Mesendoderm (in vitro differentiated cells): Measurements from ENCODE around the gene TBXAS1.

Experiments
- DNase-seq: peaks from one replicate; pipeline ENCODE4 v3.0.0; 2013
- H2AK5ac ChIP-seq: 2 replicates; pipeline ENCODE4 v1.6.1; 2013; ENCODE audit warnings: low read length, inconsistent platforms
- H2BK120ac ChIP-seq: 2 replicates; pipeline ENCODE4 v1.6.1; 2013; ENCODE audit warnings: low read depth, mild to moderate bottlenecking, low read length, moderate library complexity, mixed read lengths
- H2BK15ac ChIP-seq: replicated peaks from 2 replicates; pipeline ENCODE4 v1.6.1; 2013; ENCODE audit warnings: low read depth, mild to moderate bottlenecking, moderate library complexity
- H2BK5ac ChIP-seq: 2 replicates; pipeline ENCODE4 v1.6.1; 2013; ENCODE audit warnings: low read length, inconsistent platforms
- H3K18ac ChIP-seq: 2 replicates; pipeline ENCODE4 v1.6.1; 2013; ENCODE audit warnings: mild to moderate bottlenecking, low read length, mixed read lengths
- H3K23ac ChIP-seq: one replicate; pipeline ENCODE4 v1.6.1; 2013; ENCODE audit warnings: low read length
- H3K27ac ChIP-seq: 2 replicates; pipeline ENCODE4 v1.5.1; 2013; ENCODE audit warnings: low read depth, mild to moderate bottlenecking, inconsistent platforms, low read length, moderate library complexity
- H3K27me3 ChIP-seq: 2 replicates; pipeline ENCODE4 v1.6.1; 2013; ENCODE audit warnings: low read length, control low read depth, mild to moderate bottlenecking, inconsistent platforms; ENCODE audit not compliant: insufficient read depth, poor library complexity
- H3K36me3 ChIP-seq: 2 replicates; pipeline ENCODE4 v1.6.1; 2013; ENCODE audit warnings: low read length, inconsistent platforms; ENCODE audit not compliant: control insufficient read depth, insufficient read depth
- H3K4ac ChIP-seq: one replicate; pipeline ENCODE4 v1.6.1; 2013; ENCODE audit warnings: low read depth, mild to moderate bottlenecking, low read length, moderate library complexity
- H3K4me1 ChIP-seq: 2 replicates; pipeline ENCODE4 v1.6.1; 2013; ENCODE audit warnings: low read depth, low read length, inconsistent platforms; ENCODE audit not compliant: control insufficient read depth
- H3K4me2 ChIP-seq: 2 replicates; pipeline ENCODE4 v1.6.1; 2013; ENCODE audit warnings: low read length
- H3K4me3 ChIP-seq: 2 replicates; pipeline ENCODE4 v1.5.1; 2013; ENCODE audit warnings: mild to moderate bottlenecking, low read length
- H3K56ac ChIP-seq: one replicate; pipeline ENCODE4 v1.6.1; 2013; ENCODE audit warnings: low read length
- H3K79me1 ChIP-seq: 2 replicates; pipeline ENCODE4 v1.6.1; 2013; ENCODE audit warnings: low read length, inconsistent platforms
- H3K79me2 ChIP-seq: 2 replicates; pipeline ENCODE4 v1.6.1; 2013; ENCODE audit warnings: mild to moderate bottlenecking, low read length; ENCODE audit not compliant: control insufficient read depth, insufficient read depth
- H3K9ac ChIP-seq: 2 replicates; pipeline ENCODE4 v1.6.1; 2013; ENCODE audit warnings: low read length, inconsistent platforms
- H4K5ac ChIP-seq: one replicate; pipeline ENCODE4 v1.6.1; 2013; ENCODE audit warnings: low read length
- H4K8ac ChIP-seq: one replicate; pipeline ENCODE4 v1.6.1; 2013; ENCODE audit warnings: low read depth, mild to moderate bottlenecking, control low read depth, low read length, moderate library complexity
- WGBS: extraction: QIAGEN DNeasy Blood & Tissue Kit; methylation state at CpG from one replicate; pipeline ENCODE4 v1.1.7; 2013; ENCODE audit warnings: low lambda C conversion rate, missing lambda C conversion rate; ENCODE audit not compliant: insufficient coverage; ENCODE audit errors: extremely low coverage; 5-methylcytosine and 5-hydroxymethylcytosine counted together

The TBXAS1 gene

GRCh38 chr7:140014123-140014522 lies 185.1 kb downstream of the TBXAS1 start:
- H3K9ac ChIP-seq = no peak overlapping the region
- H3K4me3 ChIP-seq = no peak overlapping the region
- H3K56ac ChIP-seq = no peak overlapping the region
- H3K4me2 ChIP-seq = no peak overlapping the region
- no peaks in the 10 kb centered on the region for H3K36me3 ChIP-seq
- no peak overlapping the region for H3K4ac ChIP-seq
- no peak overlapping the region for H3K27ac ChIP-seq
- no peaks in the 10 kb centered on the region for H3K79me2 ChIP-seq
- H2BK5ac ChIP-seq = no peak overlapping the region
- no CpG with 5 or more reads among the region's 10 CpGs for WGBS
- H4K8ac ChIP-seq = no peak overlapping the region
- no peak overlapping the region for H2BK15ac ChIP-seq
- H2AK5ac ChIP-seq = no peak overlapping the region
- H4K5ac ChIP-seq = no peak overlapping the region
- H3K4me1 ChIP-seq = peaks cover 3% of the 10 kb centered on the region
- no peak overlapping the region for H2BK120ac ChIP-seq
- DNase-seq = no peak
- H3K27me3 ChIP-seq = no peaks in the 10 kb centered on the region
- no peak overlapping the region for H3K18ac ChIP-seq
- no peaks in the 10 kb centered on the region for H3K79me1 ChIP-seq
- no peak overlapping the region for H3K23ac ChIP-seq

- H4K8ac ChIP-seq = no peak overlapping the region
- no peaks in the 10 kb centered on the region for H3K36me3 ChIP-seq
- WGBS = no CpG with 5 or more reads among the region's 11 CpGs
- no peaks in the 10 kb centered on the region for H3K79me1 ChIP-seq
- H2BK5ac ChIP-seq = no peak overlapping the region
- no peak overlapping the region for H3K56ac ChIP-seq
- no peak overlapping the region for H3K23ac ChIP-seq
- H3K4me1 ChIP-seq = peaks cover 3% of the 10 kb centered on the region
- H2BK15ac ChIP-seq = no peak overlapping the region
- H2BK120ac ChIP-seq = no peak overlapping the region
- no peak overlapping the region for H3K9ac ChIP-seq
- H3K27me3 ChIP-seq = no peaks in the 10 kb centered on the region
- H3K18ac ChIP-seq = no peak overlapping the region
- H3K4ac ChIP-seq = no peak overlapping the region
- no peak overlapping the region for H3K4me3 ChIP-seq
- no peak overlapping the region for H3K4me2 ChIP-seq
- H3K27ac ChIP-seq = no peak overlapping the region
- no peak overlapping the region for H2AK5ac ChIP-seq
- no peak overlapping the region for H4K5ac ChIP-seq
- no peak for DNase-seq
- no peaks in the 10 kb centered on the region for H3K79me2 ChIP-seq
These were observed 186.5 kb downstream of the TBXAS1 start for GRCh38 chr7:140015471-140015970.

GRCh38 chr7:140016540-140016939 lies 187.5 kb downstream of the TBXAS1 start:
- Histone ChIP-seq H3K23ac (no peak overlapping the region), H3K4me3 (no peak overlapping the region), H3K79me1 (no peaks in the 10 kb centered on the region), H2BK15ac (no peak overlapping the region), H3K4me2 (no peak overlapping the region), H3K79me2 (no peaks in the 10 kb centered on the region), H3K56ac (no peak overlapping the region), H2AK5ac (no peak overlapping the region), H2BK120ac (no peak overlapping the region), H2BK5ac (no peak overlapping the region), H3K4me1 (peaks cover 3% of the 10 kb centered on the region), H3K27me3 (no peaks in the 10 kb centered on the region), H4K8ac (no peak overlapping the region), H3K36me3 (no peaks in the 10 kb centered on the region), H3K27ac (no peak overlapping the region), H3K18ac (no peak overlapping the region), H3K9ac (no peak overlapping the region), H3K4ac (no peak overlapping the region), H4K5ac (no peak overlapping the region)
- no CpG with 5 or more reads among the region's 9 CpGs for WGBS
- no peak for DNase-seq

GRCh38 chr7:140017034-140017433 lies 188.0 kb downstream of the TBXAS1 start:
- no peak for DNase-seq
- no CpG with 5 or more reads among the region's 7 CpGs for WGBS

GRCh38 chr7:140017543-140017942 lies 188.5 kb downstream of the TBXAS1 start:
- no peak overlapping the region for H3K4ac ChIP-seq
- no peak overlapping the region for H3K4me3 ChIP-seq
- no peaks in the 10 kb centered on the region for H3K36me3 ChIP-seq
- H3K9ac ChIP-seq = no peak overlapping the region
- no CpG with 5 or more reads among the region's 15 CpGs for WGBS
- H3K4me2 ChIP-seq = no peak overlapping the region
- H2BK120ac ChIP-seq = no peak overlapping the region
- H2BK15ac ChIP-seq = no peak overlapping the region
- H3K4me1 ChIP-seq = no peaks in the 10 kb centered on the region
- no peak overlapping the region for H3K23ac ChIP-seq
- no peaks in the 10 kb centered on the region for H3K27me3 ChIP-seq
- H2AK5ac ChIP-seq = no peak overlapping the region
- H3K18ac ChIP-seq = no peak overlapping the region
- H4K8ac ChIP-seq = no peak overlapping the region
- no peaks in the 10 kb centered on the region for H3K79me2 ChIP-seq
- no peak for DNase-seq
- no peak overlapping the region for H3K27ac ChIP-seq
- no peak overlapping the region for H4K5ac ChIP-seq
- H3K56ac ChIP-seq = no peak overlapping the region
- no peaks in the 10 kb centered on the region for H3K79me1 ChIP-seq
- H2BK5ac ChIP-seq = no peak overlapping the region

More at GRCh38 chr7:140017034-140017433, 188.0 kb downstream of the TBXAS1 start:
- no peak overlapping the region for H4K5ac ChIP-seq
- H2BK15ac ChIP-seq = no peak overlapping the region
- H3K56ac ChIP-seq = no peak overlapping the region
- no peak overlapping the region for H3K4ac ChIP-seq
- H3K23ac ChIP-seq = no peak overlapping the region
- no peak overlapping the region for H4K8ac ChIP-seq
- H2BK5ac ChIP-seq = no peak overlapping the region
- H3K4me2 ChIP-seq = no peak overlapping the region
- H3K9ac ChIP-seq = no peak overlapping the region
- no peak overlapping the region for H2BK120ac ChIP-seq
- H3K27me3 ChIP-seq = no peaks in the 10 kb centered on the region
- no peak overlapping the region for H3K27ac ChIP-seq
- no peak overlapping the region for H2AK5ac ChIP-seq
- no peaks in the 10 kb centered on the region for H3K79me2 ChIP-seq
- H3K79me1 ChIP-seq = no peaks in the 10 kb centered on the region
- no peak overlapping the region for H3K4me3 ChIP-seq
- H3K36me3 ChIP-seq = no peaks in the 10 kb centered on the region
- peaks cover 2% of the 10 kb centered on the region for H3K4me1 ChIP-seq
- H3K18ac ChIP-seq = no peak overlapping the region
